Activated naive CD4-positive, alpha-beta T cell treated with anti-CD3 and anti-CD28 coated beads, Interleukin-2, amount 50 U/mL, for 24 hours (primary cell): Measurements from ENCODE around the gene HNRNPLL.
A peak's percentile ranks its signal among the peaks of the same experiment; 100 is the strongest.
"Not testable (repeated sequence)": the region's sequence is repeated elsewhere in the genome, so short reads cannot be mapped to it uniquely, and the experiment has no call there.

Experiments
- H3K27ac Mint-ChIP-seq: one replicate; pipeline ENCODE4 v1.8.0; 2021; ENCODE audit warnings: mild to moderate bottlenecking, mixed read lengths
- H3K27me3 Mint-ChIP-seq: one replicate; pipeline ENCODE4 v1.8.0; 2021; ENCODE audit warnings: mixed read lengths
- H3K36me3 Mint-ChIP-seq: one replicate; pipeline ENCODE4 v1.8.0; 2021; ENCODE audit warnings: mixed read lengths
- H3K4me1 Mint-ChIP-seq: one replicate; pipeline ENCODE4 v1.8.0; 2021; ENCODE audit warnings: mixed read lengths
- H3K4me3 Mint-ChIP-seq: one replicate; pipeline ENCODE4 v1.8.0; 2021; ENCODE audit warnings: mild to moderate bottlenecking, mixed read lengths
- H3K9me3 Mint-ChIP-seq: one replicate; pipeline ENCODE4 v1.8.0; 2021; ENCODE audit warnings: mixed read lengths

HNRNPLL gene

DNA sequence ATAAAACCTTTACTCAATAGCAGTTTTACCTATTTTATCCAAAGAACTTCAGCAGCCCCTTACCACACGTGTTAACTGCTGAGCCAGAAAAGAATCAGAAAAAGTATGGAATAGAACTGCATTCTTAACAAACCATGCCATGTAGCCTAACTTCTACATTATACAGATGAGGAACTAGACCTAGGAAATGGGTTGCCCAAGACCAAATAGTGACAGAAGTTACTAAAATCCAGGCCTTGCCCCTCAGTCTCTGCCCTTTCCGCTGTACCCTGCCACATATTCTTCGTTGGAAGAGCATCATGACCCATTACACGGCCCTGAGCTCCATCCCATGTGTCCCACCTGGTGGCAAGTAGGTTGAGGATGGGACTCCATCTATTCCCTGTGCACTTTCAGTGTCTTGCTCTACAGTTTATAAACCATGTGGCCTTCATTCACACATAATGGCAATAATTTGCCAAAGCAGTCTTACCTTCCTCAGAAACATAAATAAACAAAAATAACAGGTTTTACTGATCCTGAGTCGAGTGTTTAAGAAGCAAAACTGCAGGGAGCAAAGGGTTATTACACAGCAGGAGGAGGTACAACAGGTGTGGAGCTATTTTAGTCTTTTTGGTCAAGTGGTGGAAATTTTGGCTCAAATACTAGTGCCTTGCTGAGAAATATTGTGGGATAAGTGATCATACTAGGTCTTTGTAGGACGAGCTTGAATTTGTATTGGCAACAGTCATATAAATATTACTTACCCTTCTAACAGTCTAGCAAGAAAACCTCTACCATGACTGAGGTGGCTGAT lies 46.5 kb downstream of the HNRNPLL start:
- Mint-ChIP-seq H3K4me3 (no peak overlapping the region), H3K36me3 (no peaks in the 10 kb centered on the region), H3K4me1 (peaks cover 16% of the 10 kb centered on the region), H3K27me3 (no peaks in the 10 kb centered on the region), H3K9me3 (no peaks in the 10 kb centered on the region), H3K27ac (no peak overlapping the region)

DNA sequence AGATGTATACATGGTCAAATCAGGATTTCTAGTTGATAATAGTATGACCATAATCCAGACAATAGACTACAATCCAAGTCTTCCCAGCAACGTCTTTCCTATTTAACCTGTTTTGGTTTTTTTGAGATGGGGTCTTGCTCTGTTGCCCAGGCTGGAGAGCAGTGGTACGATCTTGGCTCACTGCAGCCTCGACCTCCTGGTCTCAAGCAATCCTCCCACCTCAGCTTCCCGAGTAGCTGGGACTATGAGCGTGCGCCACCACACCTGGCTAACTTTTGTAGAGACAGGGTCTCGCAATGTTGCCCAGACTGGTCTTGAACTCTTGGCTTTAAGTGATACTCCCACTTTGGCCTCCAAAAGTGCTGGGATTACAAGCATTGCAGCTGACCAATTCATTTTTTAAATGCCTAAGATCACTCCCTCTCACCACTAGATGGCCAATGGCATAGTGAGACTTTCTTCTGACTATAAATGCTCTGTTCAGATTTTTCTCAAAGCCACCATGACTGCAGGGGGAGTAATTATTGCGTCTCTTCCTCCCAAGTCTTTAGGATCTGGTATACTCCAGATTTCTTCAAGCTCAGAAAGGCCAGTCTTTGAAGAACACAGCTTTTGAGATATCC lies 47.6 kb downstream of the HNRNPLL start:
- Mint-ChIP-seq H3K27ac (no peak overlapping the region), H3K4me1 (peaks cover 18% of the 10 kb centered on the region), H3K27me3 (no peaks in the 10 kb centered on the region), H3K4me3 (no peak overlapping the region), H3K36me3 (no peaks in the 10 kb centered on the region), H3K9me3 (no peaks in the 10 kb centered on the region)

DNA sequence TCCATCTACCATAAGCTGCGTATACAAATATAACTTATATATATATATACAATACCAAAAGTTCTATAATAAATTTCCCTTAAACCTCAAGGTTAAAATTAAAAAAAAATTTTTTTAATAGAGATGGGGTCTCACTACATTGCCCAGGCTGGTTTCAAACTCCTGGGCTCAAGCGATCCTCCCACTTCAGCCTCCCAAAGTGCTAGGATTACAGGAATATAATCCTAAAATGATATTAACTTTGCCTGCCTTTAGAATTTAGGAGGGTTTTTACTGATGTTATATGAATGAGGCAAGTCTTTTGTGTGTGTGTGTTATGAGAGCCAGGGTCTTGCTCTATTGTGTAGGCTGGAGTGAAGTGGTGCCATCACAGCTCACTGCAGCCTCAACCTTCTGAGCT lies 49.2 kb downstream of the HNRNPLL start:
- no peak overlapping the region for H3K4me3 Mint-ChIP-seq
- H3K36me3 Mint-ChIP-seq, result no peaks in the 10 kb centered on the region
- H3K4me1 Mint-ChIP-seq, result peaks cover 18% of the 10 kb centered on the region
- H3K27ac Mint-ChIP-seq, result no peak overlapping the region
- H3K27me3 Mint-ChIP-seq, result no peaks in the 10 kb centered on the region
- no peaks in the 10 kb centered on the region for H3K9me3 Mint-ChIP-seq

DNA sequence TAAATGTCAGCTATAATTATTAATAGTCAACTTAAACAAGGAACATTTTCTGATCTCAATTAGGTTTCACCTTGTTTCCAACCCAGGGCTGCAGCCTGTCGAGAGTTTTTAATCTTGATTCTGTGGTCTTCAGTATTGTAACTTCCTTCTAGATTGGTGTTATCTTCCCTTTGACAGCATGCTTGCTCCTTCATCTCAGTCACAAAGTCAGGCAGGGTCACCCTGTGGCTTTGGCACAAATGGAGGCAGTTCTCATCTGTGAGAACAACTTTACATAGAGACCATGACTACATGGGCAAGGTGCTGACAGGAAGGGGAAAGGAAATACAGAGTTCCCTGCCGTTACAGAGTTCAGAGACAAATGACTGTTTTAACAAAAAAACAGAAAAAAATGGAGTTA lies 50.5 kb downstream of the HNRNPLL start:
- Mint-ChIP-seq H3K27ac (no peak overlapping the region), H3K4me3 (no peak overlapping the region), H3K9me3 (no peaks in the 10 kb centered on the region), H3K4me1 (peaks cover 18% of the 10 kb centered on the region), H3K36me3 (no peaks in the 10 kb centered on the region), H3K27me3 (no peaks in the 10 kb centered on the region)

DNA sequence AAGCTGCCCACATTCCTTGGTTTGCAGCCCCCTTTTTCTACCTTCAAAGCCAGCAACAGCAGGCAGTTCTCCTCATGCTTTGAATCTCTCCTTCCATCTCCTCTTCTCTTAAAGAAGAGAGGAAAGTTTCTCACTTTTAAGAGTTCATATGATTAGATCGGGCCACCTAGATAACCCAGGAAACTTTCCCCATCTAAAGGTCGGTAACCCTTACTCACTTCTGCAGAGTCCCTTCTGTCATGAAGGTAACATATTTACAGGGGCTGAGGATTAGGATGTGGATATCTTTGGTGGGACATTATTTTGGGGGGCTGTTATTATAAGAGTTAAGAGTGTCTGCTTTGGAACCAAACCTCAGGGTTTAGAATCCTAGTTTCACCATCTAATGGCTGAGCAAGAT lies 51.0 kb downstream of the HNRNPLL start:
- H3K4me1 Mint-ChIP-seq, result peaks cover 18% of the 10 kb centered on the region
- no peak overlapping the region for H3K4me3 Mint-ChIP-seq
- no peaks in the 10 kb centered on the region for H3K27me3 Mint-ChIP-seq
- no peaks in the 10 kb centered on the region for H3K9me3 Mint-ChIP-seq
- no peak overlapping the region for H3K27ac Mint-ChIP-seq
- H3K36me3 Mint-ChIP-seq, result no peaks in the 10 kb centered on the region

DNA sequence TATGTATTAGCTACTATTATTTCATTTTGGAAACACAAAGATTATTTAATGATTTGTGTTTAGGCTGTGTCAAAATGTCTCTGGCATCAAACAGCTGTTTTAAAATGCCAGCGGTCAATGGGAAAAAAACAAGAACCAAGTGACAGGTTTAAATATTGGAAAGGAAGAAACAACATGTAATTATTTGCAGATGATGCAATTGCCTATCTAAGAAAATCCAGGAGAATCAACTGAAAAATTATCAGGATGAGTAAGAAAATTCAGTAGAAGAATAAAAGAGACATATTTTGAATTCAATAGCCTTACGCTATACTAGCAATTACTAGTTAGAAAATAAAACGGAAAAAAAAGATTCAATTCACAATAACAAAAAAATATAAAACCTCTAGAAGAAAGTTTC lies 51.6 kb downstream of the HNRNPLL start:
- Mint-ChIP-seq H3K36me3 (no peaks in the 10 kb centered on the region), H3K27ac (no peak overlapping the region), H3K27me3 (no peaks in the 10 kb centered on the region)

DNA sequence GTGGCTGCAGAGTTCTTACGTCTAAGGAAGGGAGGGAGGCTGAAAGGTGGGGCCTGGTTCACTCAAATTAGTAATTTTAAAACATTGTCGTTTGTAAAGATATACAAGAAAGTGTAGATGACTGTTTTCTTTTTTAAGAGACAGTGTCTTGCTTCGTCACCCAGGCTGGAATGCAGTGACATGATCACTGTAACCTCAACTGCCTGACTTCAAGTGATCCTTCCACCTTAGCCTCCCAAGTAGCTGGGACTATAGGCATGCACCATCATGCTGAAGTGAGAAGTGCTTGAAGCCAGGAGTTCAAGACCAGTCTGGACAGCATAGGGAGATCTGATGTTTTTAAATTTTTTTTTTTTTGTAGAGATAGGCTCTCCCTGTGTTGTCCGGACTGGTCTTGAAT lies 52.9 kb downstream of the HNRNPLL start:
- H3K9me3 Mint-ChIP-seq, result no peaks in the 10 kb centered on the region
- no peaks in the 10 kb centered on the region for H3K36me3 Mint-ChIP-seq
- no peak overlapping the region for H3K27ac Mint-ChIP-seq
- no peaks in the 10 kb centered on the region for H3K27me3 Mint-ChIP-seq
- H3K4me3 Mint-ChIP-seq, result no peak overlapping the region
- peaks cover 18% of the 10 kb centered on the region for H3K4me1 Mint-ChIP-seq

More for the DNA sequence above, 51.6 kb downstream of the HNRNPLL start:
- Mint-ChIP-seq H3K4me1 (peaks cover 18% of the 10 kb centered on the region), H3K9me3 (no peaks in the 10 kb centered on the region), H3K4me3 (no peak overlapping the region)

DNA sequence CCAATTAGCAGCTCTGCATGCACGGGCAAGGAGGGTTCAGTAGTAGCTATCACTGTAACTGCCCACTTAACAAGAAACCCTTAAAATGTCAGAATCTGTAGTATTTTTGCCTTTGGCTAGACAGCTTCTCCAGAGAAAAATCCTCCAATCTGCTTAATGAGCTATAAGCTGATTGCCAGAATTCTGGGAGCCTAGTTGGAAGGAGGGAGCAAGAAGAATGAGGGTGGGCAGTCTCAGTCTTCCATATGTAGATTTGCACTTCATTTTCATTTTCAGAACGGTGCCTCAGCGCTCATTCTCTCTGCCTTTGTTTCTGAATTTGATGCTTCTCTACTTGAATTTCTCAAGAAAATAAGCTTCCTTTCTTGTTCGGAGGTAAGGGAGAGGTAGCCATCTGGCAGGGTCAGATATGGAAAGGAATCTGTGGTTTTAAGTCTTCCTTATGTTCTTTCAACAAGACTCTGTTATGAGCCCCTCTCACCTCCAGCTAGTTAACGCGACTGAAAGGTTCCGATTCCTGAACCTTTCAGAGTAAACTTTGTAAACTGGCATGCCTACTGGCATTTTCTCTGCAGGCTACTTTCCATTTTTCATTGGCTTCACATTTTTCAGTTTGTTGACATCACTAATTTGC lies 53.5 kb downstream of the HNRNPLL start:
- H3K4me1 Mint-ChIP-seq, result peaks cover 21% of the 10 kb centered on the region
- no peaks in the 10 kb centered on the region for H3K36me3 Mint-ChIP-seq
- peak overlapping the region; percentile 51 for H3K27ac Mint-ChIP-seq
- no peak overlapping the region for H3K4me3 Mint-ChIP-seq
- no peaks in the 10 kb centered on the region for H3K9me3 Mint-ChIP-seq
- no peaks in the 10 kb centered on the region for H3K27me3 Mint-ChIP-seq

DNA sequence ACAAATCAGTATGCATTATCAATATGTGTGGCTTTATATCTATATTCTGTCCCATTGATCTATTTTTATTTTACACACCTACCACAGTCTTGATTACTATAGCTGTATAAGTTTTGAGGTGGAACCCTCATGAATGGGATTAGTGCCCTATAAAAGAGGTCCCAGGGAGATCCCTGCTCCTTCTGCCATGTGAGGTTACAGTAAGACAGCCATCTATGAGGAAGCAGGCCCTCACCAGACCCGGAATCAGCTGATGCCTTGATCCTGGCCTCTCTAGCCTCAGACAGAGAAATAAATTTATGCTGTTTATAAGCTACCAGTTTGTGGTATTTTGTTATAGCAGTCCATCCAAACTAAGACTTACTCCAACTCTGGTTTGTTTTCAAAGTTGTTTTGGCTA lies 54.9 kb downstream of the HNRNPLL start:
- no peaks in the 10 kb centered on the region for H3K36me3 Mint-ChIP-seq
- no peaks in the 10 kb centered on the region for H3K9me3 Mint-ChIP-seq
- no peak overlapping the region for H3K4me3 Mint-ChIP-seq
- H3K27ac Mint-ChIP-seq, result no peak overlapping the region
- peaks cover 30% of the 10 kb centered on the region for H3K4me1 Mint-ChIP-seq
- no peaks in the 10 kb centered on the region for H3K27me3 Mint-ChIP-seq

DNA sequence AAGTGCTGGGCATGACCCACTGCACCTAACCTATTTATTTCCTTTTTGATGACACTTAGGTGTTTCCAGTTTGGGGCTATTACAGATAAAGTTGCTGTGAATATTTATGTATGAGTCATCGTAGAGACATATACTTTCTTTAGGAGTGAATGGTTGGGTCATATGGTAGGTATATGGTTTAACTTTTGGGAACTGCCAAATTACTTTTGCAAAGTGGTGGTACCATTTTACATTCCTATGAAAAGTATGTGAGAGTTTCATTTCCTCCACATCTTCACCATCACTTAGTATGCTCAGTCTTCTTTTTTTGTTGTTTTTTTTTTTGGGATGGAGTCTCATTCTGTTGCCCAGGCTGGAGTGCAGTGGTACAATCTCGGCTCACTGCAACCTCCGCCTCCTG lies 56.1 kb downstream of the HNRNPLL start:
- Mint-ChIP-seq H3K4me3 (no peak overlapping the region), H3K27me3 (no peaks in the 10 kb centered on the region), H3K4me1 (peaks cover 29% of the 10 kb centered on the region), H3K36me3 (no peaks in the 10 kb centered on the region), H3K27ac (no peak overlapping the region), H3K9me3 (no peaks in the 10 kb centered on the region)

DNA sequence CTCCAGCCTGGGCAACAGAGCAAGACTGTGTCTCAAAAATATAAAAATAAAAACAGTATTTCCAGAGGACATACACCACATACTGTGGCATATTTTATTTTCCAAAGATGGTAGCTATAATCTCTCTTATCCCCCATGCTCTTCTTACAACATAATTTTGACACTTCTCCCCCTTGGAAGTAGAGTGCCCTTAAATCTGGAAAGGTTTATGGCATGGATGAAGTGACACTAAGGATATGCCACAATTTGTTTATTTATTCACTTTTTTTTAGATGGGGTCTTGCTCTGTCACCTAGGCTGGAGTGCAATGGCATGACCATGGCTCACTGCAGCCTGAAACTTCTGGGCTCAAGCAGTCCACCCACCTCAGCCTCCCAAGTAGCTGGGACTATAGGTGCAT lies 56.7 kb downstream of the HNRNPLL start:
- Mint-ChIP-seq H3K36me3 (no peaks in the 10 kb centered on the region), H3K4me1 (peaks cover 24% of the 10 kb centered on the region), H3K9me3 (no peaks in the 10 kb centered on the region), H3K4me3 (no peak overlapping the region), H3K27ac (no peak overlapping the region), H3K27me3 (no peaks in the 10 kb centered on the region)

DNA sequence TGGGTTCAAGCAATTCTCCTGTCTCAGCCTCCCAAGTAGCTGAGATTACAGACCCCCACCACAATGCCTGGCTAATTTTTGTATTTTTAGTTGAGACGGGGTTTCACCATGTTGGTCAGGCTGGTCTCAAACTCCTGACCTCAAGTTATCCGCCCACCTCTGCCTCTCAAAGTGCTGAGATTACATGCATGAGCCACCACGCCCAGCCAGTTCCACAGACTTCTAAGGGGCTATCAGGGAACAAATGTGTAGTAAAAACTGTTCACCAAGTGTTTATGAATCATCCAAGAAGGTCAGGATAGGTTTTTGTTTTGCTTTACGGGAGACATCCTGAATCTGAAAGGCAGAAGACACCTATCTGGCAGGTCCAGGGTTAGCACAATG lies 60.5 kb downstream of the HNRNPLL start:
- peak overlapping the region; percentile 78 for H3K4me3 Mint-ChIP-seq
- not testable (repeated sequence) for H3K9me3 Mint-ChIP-seq, H3K27ac Mint-ChIP-seq, H3K36me3 Mint-ChIP-seq, H3K27me3 Mint-ChIP-seq
- H3K4me1 Mint-ChIP-seq, result peaks cover 24% of the 10 kb centered on the region

DNA sequence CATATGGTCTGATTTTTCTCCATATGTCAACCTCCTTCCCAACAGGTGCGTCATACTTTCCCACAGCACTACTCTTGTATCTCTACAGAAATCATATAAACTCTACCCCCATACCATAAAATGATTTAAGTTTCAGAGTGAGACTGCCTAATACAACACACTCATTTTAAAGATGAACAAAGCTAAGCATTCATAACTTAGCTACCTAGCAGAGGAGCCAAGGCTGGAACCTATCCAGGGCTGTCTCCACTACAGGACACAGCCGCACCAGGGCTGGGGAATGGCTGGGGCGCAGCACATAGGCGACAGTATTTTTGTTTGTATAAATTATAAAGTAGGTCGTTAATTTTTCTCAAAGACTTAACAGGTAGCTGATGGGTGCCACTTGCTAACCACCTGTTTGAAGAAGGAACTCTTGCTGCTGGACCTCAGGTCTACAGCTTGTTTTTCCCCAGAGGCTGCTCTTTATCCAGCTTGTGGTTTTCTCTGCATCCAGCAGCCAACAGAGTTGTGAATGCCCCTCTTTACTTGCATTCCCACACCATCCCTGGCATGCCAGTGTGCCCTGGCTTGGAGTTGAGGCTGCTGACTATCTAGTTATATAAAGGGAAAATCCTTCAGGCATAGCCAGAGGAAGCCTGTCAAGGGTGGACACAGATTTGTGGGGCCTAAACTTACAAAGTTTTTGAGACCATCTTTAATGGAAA lies 62.0 kb downstream of the HNRNPLL start:
- Mint-ChIP-seq H3K4me1 (peaks cover 24% of the 10 kb centered on the region), H3K4me3 (no peak overlapping the region), H3K9me3 (no peaks in the 10 kb centered on the region), H3K27me3 (peaks cover 3% of the 10 kb centered on the region), H3K27ac (no peak overlapping the region), H3K36me3 (no peaks in the 10 kb centered on the region)

DNA sequence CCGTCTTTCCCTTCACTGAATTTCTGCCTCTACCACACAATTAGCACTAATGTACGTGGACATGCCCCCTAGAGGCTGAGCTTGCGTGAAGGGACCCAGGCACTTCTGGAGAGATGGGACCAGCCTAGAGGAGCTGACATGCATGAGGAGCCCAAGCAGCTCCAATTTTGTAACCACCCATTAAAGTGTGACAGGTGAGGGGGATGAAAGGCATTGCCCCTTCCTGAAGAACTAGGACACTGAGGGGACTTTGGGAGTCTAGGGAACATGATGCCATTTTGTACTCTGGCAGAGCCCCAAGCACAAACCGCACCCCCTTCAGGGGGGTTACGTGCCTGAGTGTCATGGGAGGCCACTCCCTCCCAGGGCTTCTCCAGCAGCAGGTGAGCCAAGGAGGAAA lies 63.6 kb downstream of the HNRNPLL start:
- peaks cover 3% of the 10 kb centered on the region for H3K27me3 Mint-ChIP-seq
- no peak overlapping the region for H3K4me3 Mint-ChIP-seq

DNA sequence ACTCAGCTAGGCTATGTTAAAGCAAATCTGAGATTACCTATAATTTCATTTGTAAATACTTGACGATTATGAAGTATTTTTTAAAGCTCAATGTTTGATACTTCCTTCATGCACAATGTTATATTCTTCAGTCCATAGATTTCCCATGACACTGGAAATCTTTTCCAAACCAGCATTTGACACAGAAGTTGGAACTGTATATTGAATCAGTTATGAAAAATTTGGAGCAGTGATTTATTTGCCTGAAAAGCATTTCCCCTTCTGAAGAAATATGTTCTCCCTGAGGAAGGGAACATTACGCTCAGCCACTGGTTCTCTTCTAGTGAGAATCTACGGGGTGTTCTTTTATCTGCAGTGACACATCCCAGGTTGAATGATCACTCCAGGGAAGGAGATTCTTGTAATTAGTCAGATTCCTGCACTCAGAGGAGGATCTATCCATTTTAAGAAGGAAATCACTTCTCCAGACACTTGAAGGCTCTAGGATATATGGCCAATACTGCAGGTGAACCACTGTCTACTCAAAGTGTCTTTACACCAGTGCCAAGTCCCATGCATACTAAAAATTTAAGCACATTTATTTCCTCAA lies 64.7 kb downstream of the HNRNPLL start:
- Mint-ChIP-seq H3K4me1 (peaks cover 18% of the 10 kb centered on the region), H3K27ac (peak overlapping the region; percentile 23), H3K4me3 (no peak overlapping the region), H3K9me3 (no peaks in the 10 kb centered on the region), H3K36me3 (no peaks in the 10 kb centered on the region), H3K27me3 (peaks cover 3% of the 10 kb centered on the region)

More for the DNA sequence above, 63.6 kb downstream of the HNRNPLL start:
- Mint-ChIP-seq H3K36me3 (no peaks in the 10 kb centered on the region), H3K27ac (no peak overlapping the region), H3K4me1 (peaks cover 23% of the 10 kb centered on the region), H3K9me3 (no peaks in the 10 kb centered on the region)
